ENCODE results near the gene ARHGEF9.
"Not testable (repeated sequence)": the region's sequence is repeated elsewhere in the genome, so short reads cannot be mapped to it uniquely, and the experiment has no call there.

The ARHGEF9 gene

DNA sequence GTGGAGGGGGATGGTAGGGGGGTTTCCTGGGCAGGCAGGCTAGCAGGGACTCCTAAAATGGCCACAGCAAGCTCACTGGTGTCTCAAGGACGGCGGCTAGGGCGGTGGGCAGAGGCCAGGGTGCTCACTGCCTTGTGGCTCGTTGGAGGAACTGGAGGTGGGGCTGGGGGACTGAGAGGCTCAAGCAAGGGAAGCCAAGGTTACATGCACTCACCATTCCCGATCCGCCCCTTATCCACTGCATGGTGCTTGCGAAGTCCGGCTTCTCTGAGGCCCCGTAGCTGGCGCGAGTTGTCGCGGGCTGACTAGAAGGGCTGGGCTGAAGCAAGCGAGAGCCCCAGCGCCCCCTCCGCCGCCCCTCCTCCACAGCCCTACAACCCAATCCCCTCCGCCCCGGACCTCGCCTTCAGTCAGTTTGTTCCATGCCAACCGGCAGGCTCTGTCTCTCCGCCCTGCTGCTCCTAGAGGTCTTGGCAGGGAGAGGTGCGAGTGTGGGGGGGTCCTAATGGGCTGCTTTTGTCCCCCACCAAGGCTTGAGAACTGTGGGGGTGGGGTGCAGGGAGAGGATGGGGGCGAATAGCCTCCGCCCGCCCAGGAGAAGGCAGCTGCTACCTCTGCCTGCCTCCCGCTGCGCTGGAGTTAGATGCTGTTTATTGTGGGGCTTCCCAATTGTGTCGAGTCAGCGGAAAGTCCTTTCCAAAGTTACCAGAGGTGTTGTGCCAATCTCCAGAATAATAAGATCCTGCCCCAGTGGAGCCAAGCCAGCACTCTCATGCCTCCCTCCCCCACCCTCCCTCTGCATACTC lies at the start of gene ARHGEF9:
Gene ARHGEF9 (minus strand): TSS at position 313 of the 806 bp plus-strand sequence. CDS start 69 bp downstream, at position 244.
- peak; percentile 11 for DNase-seq

DNA sequence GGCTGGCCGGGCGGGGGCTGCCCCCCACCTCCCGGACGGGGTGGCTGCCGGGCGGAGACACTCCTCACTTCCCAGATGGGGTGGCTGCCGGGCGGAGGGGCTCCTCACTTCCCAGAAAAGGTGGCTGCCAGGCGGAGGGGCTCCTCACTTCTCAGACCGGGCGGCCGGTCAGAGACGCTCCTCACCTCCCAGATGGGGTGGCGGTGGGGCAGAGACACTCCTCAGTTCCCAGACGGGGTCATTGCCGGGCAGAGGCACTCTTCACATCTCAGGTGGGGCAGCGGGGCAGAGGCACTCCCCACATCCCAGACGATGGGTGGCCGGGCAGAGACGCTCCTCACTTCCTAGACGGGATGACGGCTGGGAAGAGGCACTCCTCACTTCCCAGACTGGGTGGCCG lies 40.4 kb upstream of the ARHGEF9 start:
- not testable (repeated sequence) for DNase-seq

DNA sequence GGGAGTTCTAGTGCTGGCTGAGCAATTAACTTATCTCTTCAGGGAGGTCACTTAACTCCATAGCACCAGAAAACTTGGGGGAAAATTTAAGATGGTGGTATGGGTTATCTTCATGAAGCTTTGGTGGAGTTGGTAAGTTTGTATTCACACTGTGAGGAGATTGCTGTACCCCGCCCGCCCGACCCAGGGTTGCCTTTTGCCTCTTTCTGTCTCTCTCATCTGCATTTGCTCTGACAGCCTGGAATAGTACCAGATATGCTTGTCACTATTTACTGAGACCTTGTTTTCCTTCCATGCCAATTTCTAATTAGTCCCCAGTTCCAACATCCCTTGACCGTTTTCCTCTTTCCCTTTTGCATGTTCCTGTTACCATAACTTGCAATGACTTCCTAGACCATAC lies 33.1 kb upstream of the ARHGEF9 start:
- no peak for DNase-seq

DNA sequence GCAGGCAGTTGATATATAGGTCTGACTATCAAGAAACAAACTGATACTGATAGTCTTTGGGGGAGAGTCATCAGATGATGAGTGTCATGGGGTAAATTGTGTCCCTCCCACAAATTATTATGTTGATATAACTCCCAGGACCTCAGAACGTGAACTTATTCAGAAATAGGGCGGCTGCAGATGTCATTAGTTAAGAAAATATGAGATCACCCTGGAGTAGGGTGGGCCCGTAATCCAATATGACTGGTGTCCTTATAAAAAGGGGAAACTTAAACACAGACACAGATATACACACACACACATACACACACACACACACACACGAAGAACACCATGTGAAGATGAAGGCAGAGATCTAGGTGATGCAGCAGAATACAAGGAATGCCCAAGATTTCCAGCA lies 32.7 kb upstream of the ARHGEF9 start:
- no peak for DNase-seq

DNA sequence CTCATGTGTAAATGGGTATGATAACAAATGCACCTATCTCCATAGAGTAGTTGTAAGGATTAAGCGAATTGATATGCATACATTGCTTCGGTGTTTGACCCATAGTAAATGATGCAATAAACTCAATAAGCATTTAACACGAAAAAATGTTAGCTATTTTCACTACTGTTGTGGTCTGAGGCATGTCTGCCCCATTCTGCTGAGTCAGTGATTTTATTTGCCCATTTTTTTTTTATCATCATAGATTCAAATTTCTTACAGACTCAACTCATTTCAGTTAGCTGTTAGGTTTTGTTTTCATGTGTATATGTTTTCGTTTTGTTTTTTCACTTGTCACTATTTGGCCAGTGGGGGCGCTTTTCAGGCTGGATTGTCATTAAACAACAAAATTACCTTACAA lies 27.8 kb upstream of the ARHGEF9 start:
- DNase-seq, result no peak

DNA sequence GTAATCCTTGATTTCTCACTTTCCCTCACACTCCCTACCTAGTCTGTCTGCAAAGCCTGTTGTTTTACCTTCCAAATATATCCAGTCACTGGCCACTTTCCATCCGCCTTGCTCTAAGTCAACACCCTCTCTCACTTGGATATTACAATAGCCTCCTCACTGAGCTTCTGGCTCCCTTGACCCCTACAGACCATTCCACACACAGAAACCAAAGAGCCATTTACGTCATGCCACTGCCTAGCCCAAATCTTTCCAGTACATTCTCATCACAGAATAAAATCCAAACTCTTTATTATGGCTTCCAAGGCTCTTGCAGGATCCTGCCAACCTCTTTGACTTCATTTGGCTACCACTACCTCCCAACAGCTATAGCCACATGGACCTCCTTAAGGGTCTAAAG lies 25.7 kb upstream of the ARHGEF9 start:
- DNase-seq, result no peak

DNA sequence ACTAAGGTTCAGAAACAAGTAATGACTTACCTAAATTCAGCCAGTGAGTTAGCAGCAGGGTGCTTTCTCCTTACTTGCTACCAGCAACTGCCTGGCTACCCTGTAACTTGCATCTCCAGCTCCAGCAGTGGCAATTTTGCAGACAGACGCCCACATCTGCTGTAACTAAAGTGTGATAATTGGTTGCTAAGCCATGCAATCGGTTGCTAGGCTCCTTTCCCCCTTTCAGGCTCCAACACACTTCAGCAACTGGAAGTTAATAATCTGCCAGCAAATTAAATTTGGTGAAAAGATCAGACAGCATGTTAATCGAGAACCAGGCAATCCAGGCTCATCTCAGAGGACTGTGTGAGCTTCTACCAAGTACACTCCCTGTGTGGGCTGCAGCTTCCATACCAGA lies 24.2 kb upstream of the ARHGEF9 start:
- no peak for DNase-seq

DNA sequence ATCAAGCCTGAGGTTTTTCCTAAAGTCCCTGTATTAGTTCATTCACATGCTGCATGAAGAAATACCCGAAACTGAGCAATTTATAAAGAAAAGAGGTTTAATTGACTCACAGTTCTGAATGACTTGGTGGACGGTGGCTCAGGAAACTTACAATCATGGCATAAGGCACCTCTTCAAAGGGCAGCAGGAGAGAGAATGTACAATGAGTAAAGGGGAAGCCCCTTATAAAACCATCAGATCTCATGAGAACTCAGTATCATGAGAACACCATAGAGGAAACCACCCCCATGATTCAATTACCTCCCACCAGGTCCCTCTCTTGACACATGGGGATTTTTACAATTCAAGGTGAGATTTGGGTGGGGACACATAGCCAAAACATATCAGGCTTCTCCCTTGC lies 10.4 kb upstream of the ARHGEF9 start:
- not testable (repeated sequence) for DNase-seq

DNA sequence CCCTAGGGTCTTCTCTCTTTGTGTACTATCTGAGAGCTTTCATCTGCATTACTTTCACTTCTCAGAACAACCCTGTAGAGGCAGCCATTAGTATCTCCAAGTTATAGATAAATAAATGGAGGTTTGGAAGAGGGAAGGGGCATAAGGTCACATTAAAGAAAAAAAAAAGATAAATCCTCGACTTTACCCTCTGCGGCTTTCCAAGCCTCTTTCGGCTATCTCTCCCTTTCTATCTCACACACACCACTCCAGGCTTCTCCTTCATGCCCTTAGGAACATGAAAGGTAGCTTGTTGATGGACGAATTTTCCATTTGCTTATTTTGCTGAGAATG lies 660 bp upstream of the ARHGEF9 start:
- no peak for DNase-seq

DNA sequence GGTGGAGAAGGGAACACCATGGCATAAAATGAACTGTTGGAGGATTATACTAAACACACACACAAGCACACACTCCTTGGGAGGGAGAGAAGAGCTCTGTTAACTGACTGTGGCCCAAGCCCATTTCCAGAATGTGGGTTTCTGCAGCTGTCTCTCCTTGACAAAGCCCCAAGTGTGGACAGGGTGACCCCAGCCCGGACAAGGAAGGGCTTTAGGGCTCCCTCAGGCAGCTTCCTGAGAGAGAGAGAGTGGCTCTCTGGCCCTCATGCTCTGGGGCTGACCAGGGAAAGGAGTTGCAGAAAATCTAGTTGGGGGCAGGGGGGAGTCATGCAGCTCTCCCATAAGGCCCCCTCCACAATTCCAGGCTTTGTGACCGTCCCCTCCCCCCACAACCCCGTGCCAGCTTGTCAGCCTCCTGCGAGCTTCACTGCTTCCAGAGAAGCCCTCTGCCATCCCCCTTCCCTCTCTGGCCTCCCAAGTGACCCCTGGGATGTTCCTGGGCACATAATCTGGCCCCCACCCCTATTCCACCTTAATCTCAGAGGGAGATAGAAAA lies 590 bp downstream of the ARHGEF9 start:
- DNase-seq, result no peak

DNA sequence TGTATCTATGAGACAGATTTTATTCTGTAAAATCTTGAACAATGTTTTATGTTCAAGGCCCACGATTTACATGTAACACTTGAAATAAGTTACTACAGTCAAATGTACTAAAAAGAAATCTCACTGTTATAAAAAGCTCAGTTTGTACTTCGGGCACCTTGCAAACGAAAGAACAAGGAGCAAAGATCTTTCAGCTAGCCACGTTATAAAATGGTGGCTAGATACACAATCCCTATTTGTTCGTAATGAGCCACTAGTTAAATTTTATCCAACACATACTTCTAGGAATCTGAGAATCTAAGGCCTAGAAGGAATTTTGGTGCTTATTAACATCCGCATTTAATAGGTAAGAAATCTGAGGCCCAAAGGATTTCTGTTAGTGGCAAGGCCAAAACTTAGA lies 2.5 kb downstream of the ARHGEF9 start:
- DNase-seq, result no peak

DNA sequence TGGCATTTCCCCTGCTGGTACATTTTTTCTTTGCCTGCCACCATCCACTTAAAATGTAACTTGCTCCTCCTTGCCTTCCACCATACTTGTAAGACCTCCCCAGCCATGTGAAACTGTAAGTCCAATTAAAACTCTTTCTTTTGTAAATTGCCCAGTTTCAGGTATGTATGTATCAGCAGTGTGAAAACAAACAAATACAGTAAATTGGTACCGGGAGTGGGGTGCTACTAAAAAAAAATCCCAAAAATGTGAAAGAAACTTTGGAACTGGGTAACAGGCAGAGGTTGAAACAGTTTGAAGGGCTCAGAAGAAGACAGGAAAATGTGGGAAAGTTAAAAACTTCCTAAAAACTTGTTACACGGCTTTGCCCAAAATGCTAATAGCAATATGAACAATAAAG lies 16.3 kb downstream of the ARHGEF9 start:
- DNase-seq, result no peak

DNA sequence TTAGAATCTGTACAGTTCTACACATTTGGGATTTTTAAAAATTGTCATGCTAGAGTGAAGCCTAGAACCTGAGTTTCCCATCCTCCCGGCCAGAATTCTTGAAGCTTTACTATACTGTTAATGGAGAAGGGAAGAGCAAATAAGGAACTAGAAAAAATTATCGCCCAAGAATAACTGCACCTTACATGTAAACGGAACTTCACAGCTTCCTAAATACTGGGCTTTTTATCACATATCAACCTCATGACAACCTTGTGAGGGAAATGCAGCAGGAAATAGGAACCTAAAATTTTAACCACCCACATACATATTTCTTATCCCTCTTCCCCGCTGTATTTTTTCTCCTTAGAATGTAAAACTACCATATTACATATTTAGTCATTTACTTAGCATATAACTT lies 19.3 kb downstream of the ARHGEF9 start:
- no peak for DNase-seq

DNA sequence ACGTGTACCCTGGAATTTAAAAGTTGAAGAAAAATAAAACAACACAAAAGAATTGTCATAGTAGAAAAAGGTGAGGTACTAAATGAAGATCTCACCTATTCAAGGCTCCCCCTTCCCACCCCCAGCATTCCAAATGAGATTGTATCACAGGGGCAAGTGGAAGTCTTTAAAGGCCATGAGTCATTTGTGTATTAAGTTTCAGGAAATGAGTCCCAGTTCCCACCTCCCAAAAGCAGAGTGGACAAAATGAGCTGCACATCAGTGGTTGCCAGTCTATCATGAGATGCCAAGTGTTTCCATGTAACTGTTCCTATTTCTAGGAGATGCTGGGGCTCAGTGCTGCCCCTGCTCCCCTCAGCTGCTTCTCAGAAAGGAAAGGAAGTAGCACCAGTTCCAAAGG lies 20.1 kb downstream of the ARHGEF9 start:
- no peak for DNase-seq

DNA sequence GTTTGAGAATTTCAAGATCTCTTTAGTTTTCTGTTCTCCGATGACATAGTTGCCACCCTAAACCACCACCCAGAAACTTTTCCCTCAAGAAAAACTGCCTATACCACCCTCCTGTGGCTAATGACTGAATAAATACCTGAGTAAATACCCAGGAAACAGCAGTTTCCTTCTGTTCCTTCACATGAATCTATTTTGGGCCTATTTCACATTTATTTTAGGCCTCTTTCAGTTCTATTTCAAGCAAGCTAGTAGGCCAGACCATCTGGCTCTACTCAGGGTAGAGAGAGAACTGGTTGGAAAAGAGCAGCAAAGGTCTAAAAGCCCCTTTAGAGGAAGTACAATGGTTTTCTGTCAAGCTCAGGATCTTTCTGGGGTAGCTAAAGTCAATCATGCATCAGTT lies 23.4 kb downstream of the ARHGEF9 start:
- DNase-seq, result no peak

DNA sequence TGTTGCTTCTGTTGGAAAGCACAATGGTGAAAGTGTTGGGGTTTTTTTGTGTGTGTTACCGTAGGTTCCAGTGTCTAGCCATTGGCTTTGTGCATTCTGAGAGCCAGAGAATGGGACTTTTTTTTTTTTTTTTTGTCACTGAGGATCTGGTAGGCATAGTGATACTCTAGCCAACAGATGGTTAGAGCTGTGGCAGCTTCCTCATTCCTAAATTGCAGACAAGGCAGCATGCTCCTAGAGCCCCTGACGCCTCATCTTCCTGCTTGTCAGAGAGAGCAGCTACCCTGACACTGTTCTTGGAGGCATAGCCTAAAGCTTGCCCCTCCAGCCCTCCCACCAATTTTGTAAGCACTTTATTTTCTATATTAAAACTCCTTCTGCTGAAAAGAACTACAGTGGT lies 27.0 kb downstream of the ARHGEF9 start:
- DNase-seq, result no peak

DNA sequence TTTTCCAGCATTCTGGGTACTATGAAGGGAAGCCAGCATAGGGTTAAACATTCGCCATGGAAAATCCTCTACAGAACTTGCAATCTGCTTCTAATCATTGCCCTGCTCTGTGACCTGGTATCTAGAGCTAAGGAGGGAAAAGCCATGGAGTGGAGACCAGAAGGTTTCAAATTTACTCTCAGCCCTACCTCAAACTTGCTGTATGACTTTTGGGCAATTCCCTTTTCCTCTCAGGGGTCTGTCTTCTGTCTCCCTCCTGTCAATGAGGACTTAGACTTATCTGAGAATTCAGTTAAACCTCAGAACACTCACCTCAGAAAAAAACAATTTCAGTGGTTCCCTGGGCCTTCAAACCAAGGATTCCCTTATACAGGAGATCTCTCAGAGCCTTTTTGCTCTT lies 29.1 kb downstream of the ARHGEF9 start:
- DNase-seq, result no peak

DNA sequence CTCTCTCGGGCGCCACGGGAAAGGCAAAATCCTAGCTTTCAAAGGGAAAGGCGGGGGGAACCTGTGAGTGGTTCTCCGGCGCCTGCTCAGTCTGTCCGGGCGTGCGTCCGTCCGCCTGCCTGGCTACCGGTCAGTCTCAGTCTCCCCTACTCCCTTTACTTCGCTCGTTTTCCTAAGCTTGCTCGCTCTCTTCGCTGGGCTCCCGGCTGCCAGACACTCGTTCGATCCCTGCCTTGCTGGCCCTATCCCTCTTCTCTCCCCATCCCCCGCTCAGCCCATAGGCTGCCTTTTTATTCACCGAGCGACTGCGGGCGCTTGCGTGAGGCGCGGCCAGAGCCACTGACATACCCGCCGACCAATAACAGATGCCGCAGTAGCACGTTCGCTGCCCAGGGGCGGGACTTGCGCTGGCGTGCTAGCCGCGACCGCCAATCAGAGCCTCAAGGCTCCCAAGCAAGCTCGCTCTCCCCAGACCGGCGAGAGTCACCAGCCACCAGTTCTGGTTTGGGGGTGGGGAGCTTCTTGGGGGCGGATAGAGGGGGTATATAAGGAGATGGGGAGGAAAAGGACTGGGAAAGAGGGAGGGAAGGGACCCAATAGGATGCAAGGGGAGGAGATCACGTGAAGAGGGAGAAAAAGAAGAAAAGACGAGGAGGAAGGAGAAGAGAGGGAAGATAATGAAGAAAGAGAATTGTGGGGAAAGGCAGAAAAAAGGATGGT lies 30.0 kb downstream of the ARHGEF9 start:
- peak; percentile 87 for DNase-seq

DNA sequence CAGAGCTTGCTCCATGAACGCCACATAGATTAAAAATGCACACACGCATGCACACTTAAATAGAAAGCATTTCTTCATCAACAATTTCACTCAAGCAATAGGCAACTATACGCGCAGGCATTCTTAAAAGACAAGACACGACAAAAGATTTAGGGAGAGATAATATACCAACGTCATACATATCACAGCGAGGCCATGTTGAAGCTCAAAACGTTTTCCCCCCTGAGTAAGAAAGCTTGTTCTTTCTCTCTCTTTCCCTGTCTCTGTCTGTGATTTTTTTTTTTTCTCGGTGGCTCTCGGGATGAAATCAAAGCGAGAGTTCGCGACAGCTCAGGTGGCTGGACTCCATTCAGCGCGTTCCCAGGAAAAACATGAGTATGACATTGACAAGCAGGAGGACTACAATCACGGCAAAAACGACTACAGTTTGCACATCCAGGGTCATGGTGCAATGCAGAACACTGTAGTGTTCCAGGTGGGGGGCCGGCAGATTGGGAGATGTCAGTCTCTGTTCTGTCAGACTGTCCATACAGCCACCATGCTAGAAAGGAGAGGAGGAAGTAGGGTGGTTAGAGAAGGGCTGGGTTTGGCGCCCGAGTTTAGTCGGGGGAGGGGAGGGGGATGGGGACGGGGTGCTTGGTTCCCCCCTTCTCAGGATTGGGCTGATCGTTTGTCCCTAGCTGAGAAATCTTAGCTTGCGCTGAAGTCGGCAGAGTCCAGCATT lies 30.7 kb downstream of the ARHGEF9 start:
- peak; percentile 41 for DNase-seq

DNA sequence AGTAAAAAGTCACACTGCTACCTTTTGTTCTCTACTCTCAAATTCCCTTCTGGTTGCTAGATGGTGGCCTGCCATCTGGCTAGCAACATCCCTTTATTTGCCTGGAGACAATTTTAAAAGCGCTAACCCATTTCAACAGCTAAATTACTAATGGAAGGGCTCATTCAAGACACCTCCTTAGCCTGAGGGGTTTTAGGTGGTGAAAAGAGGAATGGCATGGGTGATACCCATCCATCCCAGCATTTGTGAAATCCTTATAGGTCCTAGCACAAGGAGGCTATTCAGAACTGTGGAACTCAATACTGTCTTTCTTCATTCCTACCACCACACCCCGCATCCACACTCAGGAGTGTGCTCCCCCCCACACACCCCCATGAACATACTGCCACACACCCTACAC lies 33.5 kb downstream of the ARHGEF9 start:
- no peak for DNase-seq

DNA sequence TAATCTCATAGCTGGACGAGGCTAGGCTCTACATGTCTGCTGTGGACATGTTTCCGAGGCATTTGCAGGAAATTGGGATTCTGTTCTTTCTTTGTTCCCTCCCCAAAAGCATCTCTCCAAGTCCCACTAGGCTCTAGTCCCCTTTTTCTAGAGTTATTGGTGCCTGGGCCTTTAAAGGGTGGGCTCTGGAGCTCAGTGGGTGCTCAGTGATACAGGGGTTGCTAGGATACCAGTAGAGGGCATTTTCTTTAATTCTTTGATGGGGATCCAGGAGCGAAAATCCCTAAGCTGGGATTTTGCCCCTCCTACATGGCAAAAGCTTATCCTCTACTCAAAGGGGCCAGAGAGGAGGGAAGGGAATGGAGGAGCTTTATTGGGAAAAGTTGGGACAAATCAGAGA lies 34.2 kb downstream of the ARHGEF9 start:
- DNase-seq, result no peak

DNA sequence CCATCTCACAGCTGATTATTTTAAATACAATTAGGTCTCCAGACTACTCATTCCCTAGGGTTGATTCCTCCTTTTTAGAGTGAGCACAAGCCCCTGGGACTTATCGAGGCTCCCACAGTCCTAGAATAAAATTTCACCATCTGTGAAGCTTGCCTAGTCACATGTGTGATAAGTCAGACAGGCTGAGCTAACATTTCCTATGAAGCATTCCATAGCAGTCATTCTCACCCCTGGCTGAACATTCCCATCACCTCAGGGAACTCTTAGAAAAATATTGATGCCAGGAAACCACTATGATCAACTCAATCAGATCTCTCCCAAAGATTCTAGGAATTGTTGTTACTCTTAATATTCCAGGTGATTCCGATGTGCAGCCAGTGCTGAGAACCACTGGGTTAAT lies 37.7 kb downstream of the ARHGEF9 start:
- no peak for DNase-seq

DNA sequence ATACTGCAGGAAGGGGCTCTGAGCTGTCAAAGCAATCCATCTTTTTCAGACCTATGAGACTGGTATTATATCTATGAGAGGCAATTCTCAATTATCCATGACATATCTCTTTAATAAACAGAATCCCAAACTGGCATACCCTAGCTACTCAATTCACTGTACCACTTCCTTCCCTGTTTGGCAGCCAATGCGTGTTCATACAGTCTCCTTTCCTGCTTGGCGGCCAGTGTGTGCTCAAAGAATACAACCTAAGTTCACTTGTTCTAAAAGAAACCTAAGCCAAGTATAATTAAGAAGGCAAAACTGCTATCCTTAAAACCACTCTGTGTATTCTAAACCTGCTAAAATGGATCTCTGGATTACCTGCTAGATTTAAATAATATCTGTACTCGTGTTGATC lies 38.3 kb downstream of the ARHGEF9 start:
- DNase-seq, result no peak

DNA sequence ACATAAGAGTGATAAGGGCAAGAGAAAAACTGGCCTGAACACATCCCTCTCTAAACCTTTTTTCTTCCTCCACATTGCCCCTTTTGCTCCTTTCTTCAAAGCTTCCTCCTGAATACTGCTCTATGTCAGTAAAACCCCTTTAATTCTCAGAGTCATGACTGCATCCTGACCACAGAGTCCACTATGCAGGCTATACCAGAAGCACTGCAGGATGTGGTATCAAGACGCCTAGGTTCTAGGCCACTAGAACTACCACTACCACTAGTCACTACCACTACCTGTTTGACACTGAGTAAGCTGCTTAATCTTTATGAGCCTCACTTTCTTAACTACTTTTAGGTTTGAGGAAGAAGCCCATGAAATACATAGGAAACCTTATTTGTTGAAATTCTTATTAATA lies 38.7 kb downstream of the ARHGEF9 start:
- peak; percentile 10 for DNase-seq

All from CD4-positive, alpha-beta T cell treated with Interleukin-17A for 4 hours (primary cell).